WTC11 (cell line): ENCODE measurements around the gene SH3BP2.
"Not testable (repeated sequence)": the region's sequence is repeated elsewhere in the genome, so short reads cannot be mapped to it uniquely, and the experiment has no call there.

Experiments
- TF ChIP-seq, protein P1 (sequence below): fragments of 200-600 bp; IDR thresholded peaks from 2 replicates; pipeline ENCODE4 v1.8.0; 2022; ENCODE audit warnings: antibody characterized with exemption
- TF ChIP-seq, protein P2 (sequence below): sonication (generic); formaldehyde crosslinking; IDR thresholded peaks from 2 replicates; pipeline ENCODE4 v1.8.1; 2022; ENCODE audit warnings: mild to moderate bottlenecking, moderate library complexity, missing genetic modification reagents

GRCh38 chr4:2780643-2781042, 12.2 kb upstream of the SH3BP2 start:
- TF ChIP-seq, protein P1, sequence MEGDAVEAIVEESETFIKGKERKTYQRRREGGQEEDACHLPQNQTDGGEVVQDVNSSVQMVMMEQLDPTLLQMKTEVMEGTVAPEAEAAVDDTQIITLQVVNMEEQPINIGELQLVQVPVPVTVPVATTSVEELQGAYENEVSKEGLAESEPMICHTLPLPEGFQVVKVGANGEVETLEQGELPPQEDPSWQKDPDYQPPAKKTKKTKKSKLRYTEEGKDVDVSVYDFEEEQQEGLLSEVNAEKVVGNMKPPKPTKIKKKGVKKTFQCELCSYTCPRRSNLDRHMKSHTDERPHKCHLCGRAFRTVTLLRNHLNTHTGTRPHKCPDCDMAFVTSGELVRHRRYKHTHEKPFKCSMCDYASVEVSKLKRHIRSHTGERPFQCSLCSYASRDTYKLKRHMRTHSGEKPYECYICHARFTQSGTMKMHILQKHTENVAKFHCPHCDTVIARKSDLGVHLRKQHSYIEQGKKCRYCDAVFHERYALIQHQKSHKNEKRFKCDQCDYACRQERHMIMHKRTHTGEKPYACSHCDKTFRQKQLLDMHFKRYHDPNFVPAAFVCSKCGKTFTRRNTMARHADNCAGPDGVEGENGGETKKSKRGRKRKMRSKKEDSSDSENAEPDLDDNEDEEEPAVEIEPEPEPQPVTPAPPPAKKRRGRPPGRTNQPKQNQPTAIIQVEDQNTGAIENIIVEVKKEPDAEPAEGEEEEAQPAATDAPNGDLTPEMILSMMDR: not testable (repeated sequence)
- TF ChIP-seq, protein P2, sequence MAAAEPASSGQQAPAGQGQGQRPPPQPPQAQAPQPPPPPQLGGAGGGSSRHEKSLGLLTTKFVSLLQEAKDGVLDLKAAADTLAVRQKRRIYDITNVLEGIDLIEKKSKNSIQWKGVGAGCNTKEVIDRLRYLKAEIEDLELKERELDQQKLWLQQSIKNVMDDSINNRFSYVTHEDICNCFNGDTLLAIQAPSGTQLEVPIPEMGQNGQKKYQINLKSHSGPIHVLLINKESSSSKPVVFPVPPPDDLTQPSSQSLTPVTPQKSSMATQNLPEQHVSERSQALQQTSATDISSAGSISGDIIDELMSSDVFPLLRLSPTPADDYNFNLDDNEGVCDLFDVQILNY (CRISPR knock-in tag): not testable (repeated sequence)
